K562 (cell line): ENCODE measurements around the gene WEE1. TPM values are rescaled to one million over a fixed set of nuclear protein-coding genes. Genes with fewer than 3 reads are reported as not detected.
A peak's percentile ranks its signal among the peaks of the same experiment; 100 is the strongest.

ENCODE experiments used
- ATF2 ChIP-seq: sonication (generic); formaldehyde crosslinking; IDR thresholded peaks from 2 replicates; pipeline ENCODE4 v1.8.1; 2022; ENCODE audit warnings: missing genetic modification reagents
- BACH1 ChIP-seq: fragments of 200-800 bp; sonication (Bioruptor generic); IDR thresholded peaks from 2 replicates; pipeline ENCODE4 v1.6.1; 2016; ENCODE audit warnings: missing genetic modification characterization, missing compliant biosample characterization
- BHLHE40 ChIP-seq: IDR thresholded peaks from 2 replicates; pipeline ENCODE4 v1.6.1; 2011; ENCODE audit warnings: low read length, improper control_type of control experiment
- CBX8 ChIP-seq: fragments of 200-600 bp; sonication (generic); IDR thresholded peaks from 2 replicates; pipeline ENCODE4 v1.6.1; 2012; ENCODE audit warnings: borderline replicate concordance, mixed run types, low read depth, mild to moderate bottlenecking, moderate library complexity, mixed read lengths, low read length, control low read depth, inconsistent platforms; ENCODE audit not compliant: poor library complexity, severe bottlenecking; ENCODE audit errors: extremely low read depth
- GABPB2 ChIP-seq: fragments of 250-450 bp; sonication (Bioruptor Pico); conservative IDR thresholded peaks from 2 replicates; pipeline ENCODE4 v1.5.1; 2021; ENCODE audit warnings: mild to moderate bottlenecking
- HDAC6 ChIP-seq: IDR thresholded peaks from 2 replicates; pipeline ENCODE4 v1.6.1; 2012; ENCODE audit warnings: low read depth, mild to moderate bottlenecking, control low read depth, inconsistent platforms, low read length, moderate library complexity
- JUN ChIP-seq, 2 experiments: sonication (generic) in 1 of 2; formaldehyde crosslinking in 1 of 2; IDR thresholded peaks; 2 replicates each; pipeline versions ENCODE4 v1.6.1 to v1.8.0; 2012 to 2022; ENCODE audit warnings: borderline replicate concordance in 2 of 2, mild to moderate bottlenecking in 2 of 2, improper control_type of control experiment in 1 of 2, low read depth in 1 of 2, low read length in 1 of 2, missing genetic modification reagents in 1 of 2
- MAFG ChIP-seq: fragments of 450-650 bp; conservative IDR thresholded peaks from 2 replicates; pipeline ENCODE4 v1.6.1; 2016; ENCODE audit warnings: missing genetic modification characterization, missing compliant biosample characterization
- MEF2D ChIP-seq: conservative IDR thresholded peaks from 2 replicates; pipeline ENCODE4 v1.6.1; 2016; ENCODE audit warnings: low read depth, missing genetic modification characterization, missing compliant biosample characterization
- MTA2 ChIP-seq: fragments of 450-650 bp; IDR thresholded peaks from 2 replicates; pipeline ENCODE4 v1.6.1; 2016; ENCODE audit warnings: low read depth
- NCOA4 ChIP-seq: fragments of 450-650 bp; IDR thresholded peaks from 2 replicates; pipeline ENCODE4 v1.6.1; 2018; ENCODE audit warnings: mild to moderate bottlenecking; ENCODE audit not compliant: partially characterized antibody
- NR2C2 ChIP-seq, 2 experiments: fragments of 200-800 bp in 1 of 2; sonication (Bioruptor generic) in 1 of 2; sonication (generic) in 1 of 2; formaldehyde crosslinking in 1 of 2; IDR thresholded peaks; 2 replicates each; pipeline versions ENCODE4 v1.6.1 to v1.8.0; 2016 to 2022; ENCODE audit warnings: mild to moderate bottlenecking in 1 of 2, missing compliant biosample characterization in 1 of 2, missing genetic modification characterization in 1 of 2, missing genetic modification reagents in 1 of 2
- NUFIP1 ChIP-seq: fragments of 450-650 bp; IDR thresholded peaks from 2 replicates; pipeline ENCODE4 v1.6.1; 2018; ENCODE audit not compliant: partially characterized antibody
- PPARD ChIP-seq: fragments of 250-450 bp; sonication (Bioruptor Pico); IDR thresholded peaks from 2 replicates; pipeline ENCODE4 v1.8.0; 2022; ENCODE audit warnings: inconsistent platforms, mild to moderate bottlenecking, moderate library complexity
- RAD51 ChIP-seq: fragments of 450-650 bp; IDR thresholded peaks from 2 replicates; pipeline ENCODE4 v1.7.1; 2016; ENCODE audit warnings: low read depth, mild to moderate bottlenecking, borderline replicate concordance
- SFPQ ChIP-seq: fragments of 200-400 bp; formaldehyde crosslinking; IDR thresholded peaks from 2 replicates; pipeline ENCODE4 v1.6.1; 2017; ENCODE audit warnings: mild to moderate bottlenecking, low read depth, low read length, moderate library complexity
- SRSF7 ChIP-seq: fragments of 200-400 bp; formaldehyde crosslinking; optimal IDR thresholded peaks from 2 replicates; pipeline ENCODE3; 2017; ENCODE audit warnings: mild to moderate bottlenecking, low read depth, low read length
- TAF7 ChIP-seq: fragments of 450-650 bp; IDR thresholded peaks from 2 replicates; pipeline ENCODE4 v1.6.1; 2016; ENCODE audit warnings: missing genetic modification characterization, missing compliant biosample characterization
- XRCC3 ChIP-seq: fragments of 450-650 bp; IDR thresholded peaks from 2 replicates; pipeline ENCODE4 v1.6.1; 2017; ENCODE audit warnings: mild to moderate bottlenecking, moderate library complexity
- ZNF133 ChIP-seq: fragments of 250-450 bp; sonication (Bioruptor Pico); IDR thresholded peaks from 2 replicates; pipeline ENCODE4 v1.4.0; 2020; ENCODE audit warnings: mild to moderate bottlenecking
- ZNF253 ChIP-seq: fragments of 250-450 bp; sonication (Bioruptor Pico); conservative IDR thresholded peaks from 2 replicates; pipeline ENCODE4 v1.6.1; 2021; ENCODE audit warnings: mild to moderate bottlenecking
- ZNF277 ChIP-seq: fragments of 250-450 bp; sonication (Bioruptor Pico); IDR thresholded peaks from 2 replicates; pipeline ENCODE4 v1.8.0; 2022; ENCODE audit warnings: inconsistent platforms, mild to moderate bottlenecking, moderate library complexity, borderline replicate concordance
- ZNF507 ChIP-seq: conservative IDR thresholded peaks from 2 replicates; pipeline ENCODE4 v1.6.1; 2017; ENCODE audit warnings: missing genetic modification characterization, missing compliant biosample characterization
- ZNF561 ChIP-seq: fragments of 450-650 bp; formaldehyde crosslinking; conservative IDR thresholded peaks from 2 replicates; pipeline ENCODE4 v1.4.0; 2020; ENCODE audit warnings: mild to moderate bottlenecking, moderate library complexity
- polyA plus RNA-seq, 8 experiments: library from polyadenylated mRNA; depleted of rRNA in 4 of 8; stranded (reverse) in 5 of 8; unstranded in 3 of 8; fragments of >200 nt; fragmentation: Nextera tagmentation in 2 of 8; fragmentation: Illumina TruSeq in 1 of 8; extraction: Ambion mirVana in 2 of 8; extraction: Trizol in 1 of 8; gene quantifications; 2 replicates each; pipeline versions ENCODE4 v1.2.1 to v1.2.3, GENCODE V29; 2011 to 2014; ENCODE audit warnings: inconsistent platforms in 1 of 8, missing spikeins in 1 of 8
- total RNA-seq, 7 experiments: library from RNA; depleted of rRNA in 6 of 7; stranded (reverse); fragments of >200 nt in 6 of 7; fragmentation: Illumina TruSeq in 2 of 7; extraction: Trizol in 2 of 7; gene quantifications; 2 replicates each; pipeline versions ENCODE4 v1.2.1 to v1.2.3, GENCODE V29; 2011 to 2021; ENCODE audit warnings: low replicate concordance in 1 of 7

The WEE1 gene
- total and polyA plus RNA-seq, 9 of the 15 experiments (the other 6 are each of a cell fraction or from before 2014, with no cell fraction given): 21.9 to 99.0 (median 67.4) TPM

GRCh38 chr11:9565822-9566560 lies 7.5 kb upstream of the WEE1 start (continued):
- TF ChIP-seq NCOA4 (no peak), GABPB2 (CRISPR knock-in tag) (no peak), PPARD (CRISPR knock-in tag) (no peak), MTA2 (peak; percentile 59), HDAC6 (no peak), JUN (IDR thresholded peaks at IDR 0.05; ENCODE audit: borderline replicate concordance, low read depth, low read length) (peak; percentile 100), JUN (CRISPR knock-in tag; IDR thresholded peaks at IDR 0.05; ENCODE audit: borderline replicate concordance) (peak; percentile 91), MEF2D (peak; percentile 86), NR2C2 (CRISPR knock-in tag; IDR thresholded peaks at IDR 0.05) (no peak), NR2C2 (tag; IDR thresholded peaks at IDR 0.05) (0 out of 2 replicates have a peak, but pooled peaks have one; percentile 60), ZNF277 (no peak), SFPQ (no peak), XRCC3 (no peak), SRSF7 (no peak), ZNF561 (CRISPR knock-in tag) (no peak), ZNF133 (no peak), CBX8 (no peak), MAFG (tag) (peak; percentile 90), BHLHE40 (peak; percentile 66), NUFIP1 (no peak), TAF7 (tag) (no peak), ZNF507 (tag) (no peak), ATF2 (peak; percentile 85), RAD51 (peak; percentile 19; the same call in 1 of the 2 replicates), BACH1 (tag) (peak; percentile 92), ZNF253 (CRISPR knock-in tag) (no peak)
